Measurements from ENCODE around the gene C13orf46. TPM values are rescaled to one million over a fixed set of nuclear protein-coding genes. Genes with fewer than 3 reads are reported as not detected.

The C13orf46 gene
- total RNA-seq, 1 donor from 2014 or later, result 4.8 TPM

GRCh38 chr13:114019367-114019766 is 45.5 kb upstream of the C13orf46 start:
- TF ChIP-seq, protein P1, sequence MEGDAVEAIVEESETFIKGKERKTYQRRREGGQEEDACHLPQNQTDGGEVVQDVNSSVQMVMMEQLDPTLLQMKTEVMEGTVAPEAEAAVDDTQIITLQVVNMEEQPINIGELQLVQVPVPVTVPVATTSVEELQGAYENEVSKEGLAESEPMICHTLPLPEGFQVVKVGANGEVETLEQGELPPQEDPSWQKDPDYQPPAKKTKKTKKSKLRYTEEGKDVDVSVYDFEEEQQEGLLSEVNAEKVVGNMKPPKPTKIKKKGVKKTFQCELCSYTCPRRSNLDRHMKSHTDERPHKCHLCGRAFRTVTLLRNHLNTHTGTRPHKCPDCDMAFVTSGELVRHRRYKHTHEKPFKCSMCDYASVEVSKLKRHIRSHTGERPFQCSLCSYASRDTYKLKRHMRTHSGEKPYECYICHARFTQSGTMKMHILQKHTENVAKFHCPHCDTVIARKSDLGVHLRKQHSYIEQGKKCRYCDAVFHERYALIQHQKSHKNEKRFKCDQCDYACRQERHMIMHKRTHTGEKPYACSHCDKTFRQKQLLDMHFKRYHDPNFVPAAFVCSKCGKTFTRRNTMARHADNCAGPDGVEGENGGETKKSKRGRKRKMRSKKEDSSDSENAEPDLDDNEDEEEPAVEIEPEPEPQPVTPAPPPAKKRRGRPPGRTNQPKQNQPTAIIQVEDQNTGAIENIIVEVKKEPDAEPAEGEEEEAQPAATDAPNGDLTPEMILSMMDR (IDR thresholded peaks at IDR 0.05), result no peak

GRCh38 chr13:114018461-114019055 is 44.7 kb upstream of the C13orf46 start:
- TF ChIP-seq, protein P1 (IDR thresholded peaks at IDR 0.05), result no peak
- Histone ChIP-seq H3K27ac (no peak overlapping the region), H3K4me3 (no peak overlapping the region), H3K36me3 (peaks cover 82% of the 10 kb centered on the region in 2 donors), H3K9me3 (no peaks in the 10 kb centered on the region), H3K27me3 (no peaks in the 10 kb centered on the region), H3K4me1 (no peaks in the 10 kb centered on the region)
- intact Hi-C loops (cut with DNase I), result no loop called here
- DNase-seq (ENCODE audit: low spot score in 2 of 2), result no peak

More at GRCh38 chr13:114019367-114019766, 45.5 kb upstream of the C13orf46 start:
- Histone ChIP-seq H3K4me1 (no peaks in the 10 kb centered on the region), H3K36me3 (peaks cover 84 to 86% of the 10 kb centered on the region in 2 donors), H3K27ac (no peak overlapping the region), H3K4me3 (no peak overlapping the region), H3K27me3 (no peaks in the 10 kb centered on the region), H3K9me3 (no peaks in the 10 kb centered on the region)
- intact Hi-C loops (cut with DNase I), result no loop called here
- no peak for DNase-seq (ENCODE audit: low spot score in 2 of 2)

DNA sequence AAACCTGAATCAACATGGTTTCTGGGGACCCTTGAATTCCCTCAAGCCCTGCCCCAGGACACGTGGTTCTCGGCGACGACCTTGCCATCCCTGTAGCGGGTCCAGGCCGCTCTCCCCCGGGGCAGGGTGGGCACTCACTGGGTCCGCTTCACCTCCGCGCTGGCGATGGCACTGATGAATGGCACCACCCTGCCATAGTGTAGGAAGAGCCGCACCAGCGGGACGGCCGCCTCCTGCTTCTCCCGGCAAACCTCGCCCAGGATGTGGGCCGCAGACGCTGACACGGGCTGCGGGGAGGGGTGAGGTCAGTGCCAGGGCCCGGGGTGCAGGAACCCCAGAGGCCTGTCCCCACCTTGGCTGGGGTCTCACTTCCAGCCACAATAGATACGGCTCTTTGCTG is 44.1 kb upstream of the C13orf46 start:
- peaks cover 79 to 81% of the 10 kb centered on the region in 2 donors for H3K36me3 ChIP-seq
- intact Hi-C loops (cut with DNase I), result no loop called here
- H3K9me3 ChIP-seq, result no peaks in the 10 kb centered on the region
- no peaks in the 10 kb centered on the region for H3K4me1 ChIP-seq
- H3K27ac ChIP-seq, result no peak overlapping the region
- DNase-seq (ENCODE audit: low spot score in 2 of 2), result no peak
- no peaks in the 10 kb centered on the region for H3K27me3 ChIP-seq
- TF ChIP-seq, protein P1 (IDR thresholded peaks at IDR 0.05), result no peak
- H3K4me3 ChIP-seq, result no peak overlapping the region

GRCh38 chr13:114017028-114017630 is 43.3 kb upstream of the C13orf46 start:
- H3K36me3 ChIP-seq, result peaks cover 77 to 82% of the 10 kb centered on the region in 2 donors
- TF ChIP-seq, protein P1 (IDR thresholded peaks at IDR 0.05), result no peak
- no peaks in the 10 kb centered on the region for H3K27me3 ChIP-seq
- no peaks in the 10 kb centered on the region for H3K4me1 ChIP-seq
- H3K4me3 ChIP-seq, result no peak overlapping the region
- H3K27ac ChIP-seq, result no peak overlapping the region
- DNase-seq (ENCODE audit: low spot score in 2 of 2), result no peak
- intact Hi-C loops (cut with DNase I), result no loop called here
- H3K9me3 ChIP-seq, result no peaks in the 10 kb centered on the region

DNA sequence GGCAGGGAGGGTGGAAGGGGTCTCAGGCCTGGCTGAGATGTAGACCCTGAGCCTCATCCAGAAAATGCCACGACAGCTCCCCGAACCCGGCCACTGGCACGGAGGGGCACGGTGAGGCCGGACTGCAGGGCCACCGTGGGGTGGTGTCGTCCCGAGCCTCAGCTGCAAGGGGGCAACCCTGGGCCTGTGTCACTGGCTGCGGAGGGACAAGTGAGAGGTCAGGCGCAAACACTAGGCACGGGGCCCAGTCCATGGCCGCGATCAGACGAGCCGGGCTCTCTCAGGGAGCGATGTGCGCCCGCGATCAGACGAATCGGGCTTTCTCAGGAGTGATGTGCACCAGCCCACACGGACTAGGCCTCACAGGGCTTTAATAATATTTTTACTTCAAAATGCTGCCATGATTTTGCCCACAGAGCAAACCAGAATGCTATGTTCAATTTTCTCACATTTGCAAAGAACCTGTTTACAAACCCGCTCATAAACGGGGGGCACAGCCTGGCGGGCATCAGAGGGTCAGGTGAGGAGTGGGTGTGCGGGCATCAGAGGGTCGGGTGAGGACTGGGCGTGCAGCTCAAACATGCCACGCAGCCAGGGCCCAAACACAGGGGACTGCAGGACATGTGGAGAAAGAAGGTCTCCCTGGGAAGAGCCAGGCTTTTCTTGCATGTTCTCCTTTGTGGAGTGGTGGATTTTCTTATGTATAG is 42.6 kb upstream of the C13orf46 start:
- TF ChIP-seq, protein P1 (IDR thresholded peaks at IDR 0.05), result no peak
- H3K4me3 ChIP-seq, result no peak overlapping the region
- no peaks in the 10 kb centered on the region for H3K9me3 ChIP-seq
- DNase-seq (ENCODE audit: low spot score in 2 of 2), result no peak
- no peak overlapping the region for H3K27ac ChIP-seq
- no peaks in the 10 kb centered on the region for H3K27me3 ChIP-seq
- intact Hi-C loops (cut with DNase I), result no loop called here
- no peaks in the 10 kb centered on the region for H3K4me1 ChIP-seq
- H3K36me3 ChIP-seq, result peaks cover 78 to 82% of the 10 kb centered on the region in 2 donors
